IPS DF 19.7 (cell line): ENCODE results near the gene CD101.

Experiments used
- DNase-seq: peaks from one replicate; pipeline ENCODE4 v3.0.0-alpha.2; 2013; ENCODE audit warnings: low read depth, low spot score

The CD101 gene

DNA sequence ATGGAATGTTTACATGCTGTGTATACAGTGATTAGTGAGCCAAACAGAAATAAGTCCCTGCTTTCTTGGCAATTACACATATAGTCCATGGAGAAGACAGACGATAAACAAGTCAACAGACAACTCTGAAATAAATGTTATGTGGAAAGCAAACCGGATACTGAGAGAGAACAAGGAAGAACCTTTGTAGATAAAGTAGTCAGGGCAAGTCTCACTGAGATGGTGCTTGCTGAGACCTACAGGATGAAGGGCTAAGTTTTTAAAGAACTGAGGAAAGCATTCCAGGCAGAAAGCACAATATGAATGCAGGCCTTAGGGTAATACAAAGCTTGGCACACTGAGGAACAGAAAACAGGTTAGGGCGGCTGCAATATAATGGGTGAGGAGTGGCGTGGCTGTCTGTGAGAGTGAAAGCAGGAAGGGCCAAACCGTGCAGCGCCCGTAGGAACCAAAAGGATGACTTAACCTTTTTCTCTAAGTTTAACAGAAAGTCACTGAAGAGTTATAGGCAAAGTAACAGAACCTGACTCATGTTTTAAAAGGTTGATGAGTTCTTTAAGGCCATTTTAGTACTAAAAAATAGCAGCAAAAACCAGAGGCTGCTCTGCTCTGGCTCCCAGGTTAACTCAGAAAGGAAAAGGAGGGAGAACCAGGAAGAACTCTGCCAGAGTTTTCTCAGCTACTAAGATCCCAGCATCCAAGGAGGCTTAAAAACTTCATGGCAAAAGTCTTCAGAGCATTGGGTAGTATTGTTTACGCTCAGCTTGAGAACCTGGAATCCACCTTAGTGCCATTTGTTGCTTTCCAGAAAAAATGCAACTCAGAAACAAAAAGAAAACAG lies 49.9 kb downstream of the CD101 start:
- DNase-seq, result no peak

DNA sequence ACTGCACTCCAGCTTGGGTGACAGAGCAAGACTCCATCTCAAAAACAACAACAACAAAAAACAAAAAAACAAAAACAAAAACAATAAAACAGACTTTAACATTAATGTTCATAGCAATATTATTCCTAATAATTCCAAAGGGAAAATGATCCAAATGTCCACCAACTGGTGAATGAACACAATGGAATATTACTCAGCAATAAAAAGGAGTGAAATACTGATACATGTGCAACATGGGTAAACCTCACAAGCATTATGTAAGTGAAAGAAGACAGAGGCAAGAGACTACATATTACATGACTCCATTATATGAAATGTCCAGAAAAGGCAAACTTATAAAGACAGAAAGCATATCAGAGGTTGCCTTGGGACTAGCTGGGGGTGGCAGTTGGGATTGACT lies 52.5 kb downstream of the CD101 start:
- no peak for DNase-seq

DNA sequence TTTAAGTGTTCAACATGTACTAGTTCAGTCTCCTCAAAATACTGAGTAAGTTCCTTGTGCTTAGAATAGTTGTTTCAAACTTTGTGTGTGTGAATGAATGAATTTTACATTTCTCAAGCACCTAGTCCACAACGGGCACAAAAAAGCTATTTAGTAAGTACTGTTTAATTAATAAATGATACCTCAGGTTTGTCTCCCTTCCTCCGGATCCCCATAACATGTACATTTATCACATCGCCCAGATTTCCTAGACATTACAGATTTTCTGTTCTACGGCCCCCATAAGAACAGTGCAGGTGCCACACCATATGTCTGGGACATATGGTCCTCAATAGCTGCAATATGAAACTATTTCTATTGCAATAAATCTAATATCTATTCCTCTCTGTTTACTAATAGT lies 57.2 kb downstream of the CD101 start:
- DNase-seq, result no peak

DNA sequence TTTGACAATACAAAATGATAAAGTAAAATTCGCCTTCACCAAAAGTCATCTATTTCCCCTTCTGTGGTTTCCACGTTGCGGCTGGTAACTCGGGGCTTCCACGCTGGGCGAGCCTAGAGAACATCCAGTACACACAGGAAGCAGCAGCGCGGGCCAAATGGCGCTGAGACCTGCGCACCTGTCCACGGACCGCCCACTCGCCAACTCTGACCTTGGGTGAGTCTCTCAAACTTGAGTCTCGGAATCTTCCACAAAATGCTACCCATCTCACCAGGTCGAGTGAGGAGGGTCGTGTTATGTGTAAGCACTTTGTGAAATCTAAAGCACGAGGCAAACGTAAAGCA lies 57.7 kb downstream of the CD101 start:
- no peak for DNase-seq

DNA sequence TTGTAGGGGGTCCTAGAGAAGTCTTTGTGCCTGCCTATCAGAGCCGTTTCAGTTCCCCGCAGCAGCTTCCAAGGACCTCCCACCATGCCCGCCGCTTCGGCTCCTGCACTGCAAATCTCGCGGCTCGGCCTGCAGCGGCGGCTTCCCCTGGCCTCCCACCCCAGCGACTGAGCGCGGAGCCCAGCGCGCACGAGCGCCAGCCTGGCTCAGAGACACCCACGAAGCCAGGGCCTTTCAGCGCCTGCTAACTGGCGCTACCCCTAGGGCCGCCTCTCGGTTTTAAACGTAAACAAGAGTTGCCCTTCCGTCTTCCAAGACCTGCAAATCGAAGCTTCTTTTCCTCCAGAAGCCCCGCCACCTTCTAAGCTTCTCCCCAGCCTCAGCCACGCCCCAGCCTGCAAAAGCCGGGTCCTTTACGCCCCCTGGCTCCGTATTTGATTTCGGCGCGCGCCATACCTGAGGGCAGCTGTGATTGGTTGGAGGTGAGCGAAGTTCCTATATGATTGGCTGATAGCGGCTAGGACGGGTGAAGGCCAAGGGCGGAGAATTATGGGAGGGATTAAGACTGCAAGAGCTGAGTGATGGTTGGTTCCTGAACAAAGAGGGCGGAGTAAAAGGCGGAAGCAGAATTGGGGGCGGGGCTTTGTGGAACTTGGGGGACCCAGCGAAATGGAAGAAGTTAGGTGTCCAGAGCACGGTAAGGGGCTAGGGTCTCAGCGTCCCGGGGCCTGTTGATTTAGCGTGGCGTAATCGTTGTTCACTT lies 58.3 kb downstream of the CD101 start, which contains the start of gene TTF2:
Gene TTF2 (plus strand): TSS at position 649 of the 763 bp plus-strand sequence. CDS start 21 bp downstream, at position 670.
- peak; percentile 99 for DNase-seq

DNA sequence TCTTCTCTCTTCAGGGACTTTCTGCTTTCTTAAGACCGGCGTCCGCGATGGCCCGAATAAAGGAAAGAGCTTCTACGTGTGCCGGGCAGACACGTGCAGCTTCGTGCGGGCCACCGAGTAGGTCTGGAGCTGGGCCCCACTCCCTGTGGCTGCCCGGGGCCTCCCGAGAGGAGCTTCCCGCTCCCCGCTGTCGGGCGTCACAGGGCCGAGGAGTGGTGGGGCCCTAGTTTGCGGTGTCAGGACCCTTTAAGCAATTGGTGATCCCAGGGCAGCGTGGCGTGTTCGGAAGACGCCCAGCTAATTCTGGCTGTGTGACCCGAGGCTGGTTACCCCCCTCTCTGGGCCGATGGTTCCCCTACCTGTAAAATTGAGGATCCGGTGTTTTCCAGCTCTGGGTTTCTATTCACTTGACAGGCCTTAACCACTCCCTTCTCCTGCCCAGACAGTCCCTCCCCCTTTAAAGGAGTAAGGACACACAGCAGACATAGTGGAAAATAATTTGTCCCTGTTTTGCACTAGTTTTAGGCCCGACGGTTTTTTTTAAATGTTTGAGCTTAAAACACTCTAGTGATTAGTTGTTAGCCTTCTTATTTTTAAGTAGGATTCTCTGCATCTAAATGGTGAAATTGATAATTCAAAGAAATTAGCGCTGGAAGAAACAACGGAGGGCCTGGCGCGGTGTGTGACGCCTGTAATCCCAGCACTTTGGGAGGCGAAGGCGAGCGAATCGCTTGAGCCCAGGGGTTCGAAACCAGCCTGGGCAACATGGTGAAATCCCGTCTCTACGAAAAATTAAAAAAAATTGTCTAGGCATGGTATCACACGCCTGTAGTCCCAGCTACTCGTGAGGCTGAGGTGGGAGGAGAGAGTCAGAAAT lies 59.1 kb downstream of the CD101 start:
- DNase-seq, result no peak

DNA sequence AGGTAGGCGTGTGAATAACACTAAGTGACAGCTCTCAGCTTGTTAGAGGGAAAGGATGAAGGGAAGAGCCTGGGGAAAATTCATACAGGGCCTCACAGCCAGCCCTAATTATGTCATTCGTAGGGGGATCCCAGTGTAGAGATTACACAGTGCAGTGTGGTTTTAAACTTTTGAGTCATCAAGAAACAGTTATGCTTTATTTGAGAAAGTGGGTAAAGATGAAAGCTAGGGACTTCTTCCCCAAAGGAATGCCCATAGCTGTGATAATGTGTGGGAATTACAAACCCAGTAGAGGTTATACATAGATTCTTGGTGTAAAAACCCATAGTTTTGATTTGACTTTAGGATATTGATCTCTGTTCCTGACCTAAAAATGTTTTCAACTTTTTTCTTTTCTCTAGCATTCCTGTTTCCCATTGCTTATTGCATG lies 60.4 kb downstream of the CD101 start:
- no peak for DNase-seq

DNA sequence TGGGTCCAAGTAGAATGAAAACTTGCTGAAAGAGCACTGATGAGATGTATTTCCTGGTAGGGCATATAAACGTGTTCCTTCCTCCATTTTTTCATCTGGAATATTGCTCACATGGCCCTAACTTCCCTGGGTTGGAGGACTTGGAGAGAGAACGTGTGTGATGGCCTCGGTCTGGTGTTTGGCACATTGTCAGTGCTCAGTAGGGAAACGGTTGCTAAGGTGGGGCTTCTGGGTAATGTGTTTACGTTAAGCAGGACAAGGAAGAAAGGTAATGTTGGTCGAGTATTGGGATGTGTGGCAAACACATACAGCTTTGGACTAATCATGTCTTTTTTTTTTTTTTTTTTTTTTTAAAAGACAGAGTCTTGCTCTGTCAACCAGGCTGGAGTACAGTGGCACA lies 64.8 kb downstream of the CD101 start:
- DNase-seq, result no peak

DNA sequence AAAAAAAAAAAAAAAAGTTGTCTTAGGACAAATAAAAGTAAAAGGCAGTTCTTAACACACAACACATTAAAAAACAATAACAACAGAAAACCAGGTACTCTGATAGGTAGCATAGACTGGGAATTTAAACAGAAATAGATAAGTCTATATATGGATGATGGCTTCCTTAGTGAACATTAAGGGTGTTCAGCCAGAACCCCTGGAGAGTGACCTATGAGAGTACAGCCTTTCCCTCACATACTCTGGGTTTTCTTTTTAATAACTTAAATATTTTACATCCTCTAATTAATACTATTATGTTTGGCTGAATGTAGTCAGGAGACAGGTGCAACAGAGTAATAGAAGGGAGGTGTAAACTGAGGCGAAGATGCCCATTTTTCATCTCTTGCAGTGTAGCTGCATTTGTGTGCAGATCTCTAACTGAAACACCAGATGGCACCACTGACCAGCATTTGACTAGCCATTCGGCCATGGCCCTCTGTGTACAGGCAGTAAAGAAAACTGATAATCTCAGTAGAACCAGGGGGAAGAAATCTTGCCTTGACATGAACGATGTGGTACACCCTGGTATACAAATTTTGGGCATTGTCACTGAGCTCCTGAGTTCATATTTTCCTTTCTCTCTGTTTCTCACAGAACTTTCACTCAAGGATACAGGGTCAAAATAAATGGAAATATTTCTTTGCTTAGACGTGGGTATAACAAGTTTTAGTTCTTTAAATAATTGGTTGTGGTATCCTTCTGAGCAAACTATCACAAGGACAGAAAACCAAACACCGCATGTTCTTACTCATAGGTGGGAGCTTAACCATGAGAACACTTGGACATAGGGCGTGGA lies 66.2 kb downstream of the CD101 start:
- DNase-seq, result no peak

DNA sequence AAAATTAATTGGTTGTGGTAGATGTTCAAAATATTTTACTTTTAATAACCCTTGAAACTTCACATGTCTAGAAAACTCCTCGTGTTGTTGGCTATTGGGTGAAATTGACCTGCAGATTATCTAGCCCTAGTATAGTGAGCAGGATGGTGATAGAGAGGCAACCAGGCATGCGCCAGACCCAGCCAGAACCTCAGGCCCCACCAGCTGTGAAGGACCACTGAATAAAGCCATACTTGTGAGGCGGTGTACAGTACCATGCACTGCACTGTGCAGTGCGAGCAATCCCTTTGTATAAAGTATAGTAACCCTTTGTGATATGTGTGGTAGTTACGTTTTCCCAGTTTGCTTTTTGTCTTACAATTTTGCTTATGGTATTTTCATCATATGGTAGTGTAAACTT lies 67.0 kb downstream of the CD101 start:
- DNase-seq, result no peak

DNA sequence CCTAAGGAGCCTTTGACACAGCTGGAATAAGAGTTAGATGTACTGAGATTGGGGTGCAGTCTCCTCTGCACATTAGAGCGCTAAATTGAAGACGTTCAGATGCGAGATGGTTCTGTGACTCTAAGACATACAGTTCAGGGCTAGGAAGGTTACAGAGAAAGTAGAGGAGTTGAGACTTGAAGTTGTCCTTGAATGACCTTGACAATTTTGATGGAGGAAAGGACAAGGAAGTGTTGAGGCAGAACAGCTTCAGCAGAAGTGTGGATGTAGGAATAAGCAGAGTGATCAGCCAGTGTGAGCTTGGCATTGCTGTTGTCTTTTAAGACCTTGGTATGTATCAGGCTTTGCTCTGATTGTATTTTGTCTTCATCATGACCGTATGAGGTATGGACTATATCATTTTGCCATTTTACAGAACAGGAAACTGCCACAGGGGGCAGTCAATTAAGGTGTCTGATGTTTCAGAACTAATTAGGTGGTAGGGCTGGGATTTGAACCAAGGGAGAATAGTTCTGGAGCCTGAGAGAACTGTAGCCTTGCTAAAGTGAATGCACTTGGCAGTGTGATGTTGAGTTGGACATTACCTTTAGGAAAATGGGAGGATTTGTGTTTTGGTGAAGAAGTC lies 67.8 kb downstream of the CD101 start:
- DNase-seq, result no peak

DNA sequence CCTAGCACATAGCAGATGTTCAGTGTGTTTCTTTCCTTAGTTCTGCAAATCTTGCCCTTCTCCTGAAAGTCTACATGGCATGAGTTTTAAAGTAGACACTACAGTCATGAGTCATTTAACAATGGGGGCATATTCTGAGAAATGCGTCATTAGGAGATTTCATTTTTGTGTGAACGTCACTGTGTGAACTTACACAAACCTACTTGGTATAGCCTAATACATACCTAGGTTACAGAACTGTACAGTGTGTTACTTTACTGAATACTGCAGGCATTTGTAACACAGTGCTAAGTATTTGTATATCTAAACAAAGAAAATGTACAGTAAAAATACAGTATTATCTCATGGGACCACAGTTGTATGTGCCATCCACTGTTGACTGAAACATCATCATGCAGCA lies 68.6 kb downstream of the CD101 start:
- DNase-seq, result no peak

DNA sequence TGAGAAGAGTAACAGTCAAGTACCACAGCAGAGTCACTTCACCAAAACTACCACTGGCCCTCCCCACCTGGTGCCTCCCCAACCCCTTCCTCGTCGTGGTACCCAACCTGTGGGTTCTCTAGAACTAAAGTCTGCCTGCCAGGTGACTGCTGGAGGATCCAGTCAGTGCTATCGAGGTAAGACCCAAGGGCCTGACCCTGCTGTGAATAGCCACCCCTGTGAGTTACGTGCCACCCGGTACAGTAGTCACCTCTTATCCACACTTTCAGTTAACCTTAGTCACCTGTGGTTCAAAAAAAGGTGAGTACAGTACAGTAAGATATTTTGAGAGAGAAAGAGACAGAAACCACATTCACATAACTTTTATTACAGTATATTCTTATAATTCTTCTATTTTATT lies 75.1 kb downstream of the CD101 start:
- DNase-seq, result no peak

DNA sequence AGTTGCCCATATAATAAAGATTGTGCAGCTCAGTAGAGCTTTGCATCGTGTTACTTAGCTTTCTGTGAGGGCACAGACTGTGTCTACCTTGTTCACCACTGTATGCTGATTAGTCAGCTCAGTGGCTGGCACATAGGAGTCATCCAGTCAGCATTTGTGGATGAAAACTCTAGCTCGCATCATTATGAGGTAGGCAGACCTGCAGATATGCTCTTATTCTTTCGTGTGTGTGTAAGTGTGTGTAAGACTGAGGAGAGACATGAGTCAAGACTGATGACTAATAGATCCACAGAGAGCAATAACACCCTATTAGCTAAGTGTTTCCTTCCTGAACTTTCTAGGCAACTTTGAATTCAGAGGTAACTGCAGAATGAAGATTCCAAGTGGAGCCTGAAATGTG lies 75.7 kb downstream of the CD101 start:
- DNase-seq, result no peak

DNA sequence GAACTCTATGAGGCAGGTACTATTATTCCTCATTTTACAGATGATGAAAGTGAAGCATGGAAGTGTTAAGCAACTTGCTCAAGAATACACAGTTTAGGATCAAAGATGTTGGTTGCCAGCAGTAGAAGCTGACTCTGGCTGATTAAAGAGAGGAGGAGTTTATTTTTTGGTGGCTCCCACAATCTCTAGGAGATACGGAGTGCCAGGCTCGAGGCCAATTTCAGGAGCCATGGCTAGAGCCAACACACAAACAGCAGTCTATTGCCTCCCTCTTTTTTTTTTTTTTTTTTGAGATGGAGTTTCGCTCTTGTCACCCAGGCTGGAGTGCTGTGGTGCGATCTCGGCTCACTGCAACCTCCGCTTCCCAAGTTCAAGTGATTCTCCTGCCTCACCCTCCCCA lies 78.2 kb downstream of the CD101 start:
- no peak for DNase-seq

DNA sequence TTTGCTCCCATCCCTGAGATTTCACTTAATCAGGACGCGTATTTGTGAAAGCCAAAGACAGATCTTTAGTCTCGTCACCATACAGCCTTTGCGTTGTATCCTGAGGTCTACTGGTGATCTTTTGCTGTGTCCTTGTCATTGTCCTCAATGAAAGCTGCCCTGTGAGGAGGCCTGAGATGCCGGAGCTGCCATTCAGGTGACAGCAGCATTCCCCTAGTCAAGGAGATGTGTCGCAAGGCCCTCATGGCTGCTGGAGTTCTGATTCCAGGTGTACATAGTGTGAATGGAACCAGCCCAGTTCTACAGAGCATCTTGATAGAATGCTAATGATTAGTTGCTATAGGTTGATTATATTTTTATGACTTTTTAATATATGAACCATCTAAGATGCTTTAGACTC lies 82.7 kb downstream of the CD101 start:
- DNase-seq, result no peak
